Stimulated activated CD8-positive, alpha-beta memory T cell treated with anti-CD3 and anti-CD28 coated beads, Interleukin-4, amount 100 ng/mL, for 48 hours (primary cell): Measurements from ENCODE around the gene ATXN10.

Experiments
- DNase-seq: peaks from one replicate; pipeline ENCODE4 v3.0.0-alpha.2; 2020

Gene ATXN10

GRCh38 chr22:45866126-45866645 lies 194.6 kb downstream of the ATXN10 start:
- no peak for DNase-seq

- DNase-seq: no peak
These were observed 195.0 kb downstream of the ATXN10 start for GRCh38 chr22:45866646-45867117.

GRCh38 chr22:45867118-45867905 lies 195.7 kb downstream of the ATXN10 start:
- no peak for DNase-seq

- no peak for DNase-seq
These were observed 196.4 kb downstream of the ATXN10 start for GRCh38 chr22:45867906-45868555.

- DNase-seq: no peak
These were observed 197.1 kb downstream of the ATXN10 start for GRCh38 chr22:45868571-45869339.

GRCh38 chr22:45869340-45869847 lies 197.8 kb downstream of the ATXN10 start:
- no peak for DNase-seq

- no peak for DNase-seq
These were observed 198.4 kb downstream of the ATXN10 start for GRCh38 chr22:45870011-45870410.

- no peak for DNase-seq
These were observed 200.1 kb downstream of the ATXN10 start for GRCh38 chr22:45871721-45872120.

GRCh38 chr22:45872659-45873263 lies 201.1 kb downstream of the ATXN10 start:
- DNase-seq: no peak

- DNase-seq: no peak
These were observed 204.8 kb downstream of the ATXN10 start for GRCh38 chr22:45876136-45877035.

GRCh38 chr22:45877036-45877380 lies 205.4 kb downstream of the ATXN10 start:
- DNase-seq: no peak

- DNase-seq: no peak
These were observed 206.0 kb downstream of the ATXN10 start for GRCh38 chr22:45877651-45878050.

- no peak for DNase-seq
These were observed 206.6 kb downstream of the ATXN10 start for GRCh38 chr22:45878051-45878781.

- no peak for DNase-seq
These were observed 207.4 kb downstream of the ATXN10 start for GRCh38 chr22:45878901-45879551.

- no peak for DNase-seq
These were observed 207.9 kb downstream of the ATXN10 start for GRCh38 chr22:45879552-45879949.

- no peak for DNase-seq
These were observed 208.6 kb downstream of the ATXN10 start for GRCh38 chr22:45880091-45880715.

GRCh38 chr22:45880716-45881523 lies 209.3 kb downstream of the ATXN10 start:
- DNase-seq: no peak

GRCh38 chr22:45881524-45881875 lies 209.9 kb downstream of the ATXN10 start:
- no peak for DNase-seq
